ENCODE data around the gene POPDC3. TPM values are rescaled to one million over a fixed set of nuclear protein-coding genes. Genes with fewer than 3 reads are reported as not detected.

The POPDC3 gene
- total RNA-seq, 1 donor from 2014 or later: 1.2 TPM

DNA sequence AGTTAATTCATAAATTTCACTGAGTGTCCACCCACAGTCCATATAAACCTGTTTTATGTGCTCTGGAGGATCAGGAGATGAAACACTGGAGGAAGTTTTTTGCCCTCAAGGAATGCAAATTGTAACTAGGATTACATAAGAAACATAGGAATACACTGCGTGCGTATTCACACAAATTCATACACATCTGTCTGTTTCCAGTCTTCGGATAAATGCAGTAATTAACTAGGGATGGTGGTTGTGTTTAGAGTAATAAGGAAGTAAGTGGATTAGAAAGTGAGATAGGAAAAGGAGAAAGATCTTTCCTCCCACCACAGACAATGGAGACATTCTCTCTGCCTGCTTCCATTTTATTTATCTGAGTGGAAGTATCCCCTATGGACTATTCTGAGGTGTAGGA, 35.7 kb upstream of the POPDC3 start:
- H3K4me3 ChIP-seq (ENCODE audit: low read depth, low read length): no peak overlapping the region
- DNase-seq (ENCODE audit: low read depth): no peak
- TF ChIP-seq, protein P1, sequence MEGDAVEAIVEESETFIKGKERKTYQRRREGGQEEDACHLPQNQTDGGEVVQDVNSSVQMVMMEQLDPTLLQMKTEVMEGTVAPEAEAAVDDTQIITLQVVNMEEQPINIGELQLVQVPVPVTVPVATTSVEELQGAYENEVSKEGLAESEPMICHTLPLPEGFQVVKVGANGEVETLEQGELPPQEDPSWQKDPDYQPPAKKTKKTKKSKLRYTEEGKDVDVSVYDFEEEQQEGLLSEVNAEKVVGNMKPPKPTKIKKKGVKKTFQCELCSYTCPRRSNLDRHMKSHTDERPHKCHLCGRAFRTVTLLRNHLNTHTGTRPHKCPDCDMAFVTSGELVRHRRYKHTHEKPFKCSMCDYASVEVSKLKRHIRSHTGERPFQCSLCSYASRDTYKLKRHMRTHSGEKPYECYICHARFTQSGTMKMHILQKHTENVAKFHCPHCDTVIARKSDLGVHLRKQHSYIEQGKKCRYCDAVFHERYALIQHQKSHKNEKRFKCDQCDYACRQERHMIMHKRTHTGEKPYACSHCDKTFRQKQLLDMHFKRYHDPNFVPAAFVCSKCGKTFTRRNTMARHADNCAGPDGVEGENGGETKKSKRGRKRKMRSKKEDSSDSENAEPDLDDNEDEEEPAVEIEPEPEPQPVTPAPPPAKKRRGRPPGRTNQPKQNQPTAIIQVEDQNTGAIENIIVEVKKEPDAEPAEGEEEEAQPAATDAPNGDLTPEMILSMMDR (conservative IDR thresholded peaks at IDR 0.05; ENCODE audit: low read depth, low read length): no peak

DNA sequence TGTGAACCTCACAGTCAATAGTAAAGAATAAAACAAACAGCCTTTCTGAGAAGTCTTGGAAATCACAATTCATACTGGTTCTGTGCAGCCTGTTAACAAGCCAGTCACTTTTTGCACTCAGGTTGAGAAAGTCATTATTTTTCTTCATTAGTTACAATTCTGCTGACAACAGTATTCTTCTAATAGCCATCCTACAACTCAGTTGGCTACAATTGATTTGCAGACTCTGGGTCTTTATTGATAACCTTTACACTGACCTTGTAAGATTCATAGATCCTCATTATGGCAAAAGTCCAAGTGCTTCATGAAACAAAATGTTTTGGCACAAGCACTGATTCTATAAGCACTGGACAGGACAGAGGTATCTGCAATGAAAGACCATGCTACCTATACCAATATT, 34.9 kb upstream of the POPDC3 start:
- no peak for DNase-seq (ENCODE audit: low read depth)
- TF ChIP-seq, protein P1 (conservative IDR thresholded peaks at IDR 0.05; ENCODE audit: low read depth, low read length): no peak
- H3K4me3 ChIP-seq (ENCODE audit: low read depth, low read length): no peak overlapping the region

GRCh38 chr6:105213272-105213671, 33.5 kb upstream of the POPDC3 start:
- TF ChIP-seq, protein P1 (conservative IDR thresholded peaks at IDR 0.05; ENCODE audit: low read depth, low read length): no peak
- H3K4me3 ChIP-seq (ENCODE audit: low read depth, low read length): no peak overlapping the region
- no peak for DNase-seq (ENCODE audit: low read depth)

DNA sequence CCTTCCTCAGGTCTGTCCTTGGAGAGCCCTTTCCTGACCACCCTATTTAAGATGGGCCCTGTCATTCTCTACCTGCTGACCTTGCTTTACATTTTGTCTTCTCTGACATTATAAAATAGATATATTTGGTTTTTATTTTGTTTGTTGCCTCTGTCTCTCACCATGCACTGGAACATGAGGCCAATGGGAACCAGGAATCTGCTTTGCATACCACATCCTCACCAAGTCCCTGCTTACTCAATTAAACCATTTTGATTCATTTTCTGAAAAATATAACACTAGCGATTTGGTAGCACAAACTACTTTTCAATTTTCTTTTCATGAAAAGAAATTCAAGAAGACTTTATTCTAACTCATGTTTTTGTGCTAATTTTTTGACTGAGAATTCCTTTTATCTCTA, 32.8 kb upstream of the POPDC3 start:
- DNase-seq (ENCODE audit: low read depth): no peak
- TF ChIP-seq, protein P1 (conservative IDR thresholded peaks at IDR 0.05; ENCODE audit: low read depth, low read length): no peak
- no peak overlapping the region for H3K4me3 ChIP-seq (ENCODE audit: low read depth, low read length)

- TF ChIP-seq, protein P1 (conservative IDR thresholded peaks at IDR 0.05; ENCODE audit: low read depth, low read length): no peak
- no peak for DNase-seq (ENCODE audit: low read depth)
- H3K4me3 ChIP-seq (ENCODE audit: low read depth, low read length): no peak overlapping the region
Measured at GRCh38 chr6:105211831-105212230, 32.0 kb upstream of the POPDC3 start.

- TF ChIP-seq, protein P1 (conservative IDR thresholded peaks at IDR 0.05; ENCODE audit: low read depth, low read length): no peak
- DNase-seq (ENCODE audit: low read depth): no peak
- H3K4me3 ChIP-seq (ENCODE audit: low read depth, low read length): no peak overlapping the region
Measured at GRCh38 chr6:105210932-105211531, 31.2 kb upstream of the POPDC3 start.
